ENCODE results near the gene FARS2. TPM values are rescaled to one million over a fixed set of nuclear protein-coding genes. Genes with fewer than 3 reads are reported as not detected.
A peak's percentile ranks its signal among the peaks of the same experiment; 100 is the strongest.

The FARS2 gene
- total RNA-seq, 1 donor from 2014 or later = 19.6 TPM

DNA sequence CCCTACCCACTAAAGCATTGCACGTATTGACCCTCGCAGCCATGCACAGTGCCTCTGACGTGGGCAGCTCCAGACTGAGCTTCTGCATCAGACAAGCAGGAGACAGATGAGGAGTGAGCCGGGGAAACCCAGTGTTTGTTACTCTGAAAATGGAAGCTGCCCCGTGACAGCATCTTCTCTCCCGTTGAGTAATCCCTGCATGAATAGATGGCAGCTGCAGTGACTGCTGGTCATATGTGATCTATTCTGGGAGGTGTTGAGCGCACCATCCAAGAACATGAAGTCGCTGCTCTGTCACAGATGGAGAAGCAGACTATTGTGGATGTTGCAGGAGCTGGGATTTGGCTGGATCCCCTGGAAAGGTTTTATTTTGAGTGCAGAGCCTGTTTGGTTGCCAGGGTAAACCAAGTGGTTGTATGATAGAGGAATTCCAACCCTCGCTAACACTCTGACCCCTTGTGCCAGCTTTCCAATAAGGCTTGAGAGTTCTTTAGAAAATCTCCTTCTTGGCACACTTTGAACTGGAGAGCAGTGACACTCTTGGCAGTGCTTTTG is 503.2 kb downstream of the FARS2 start:
- peak; percentile 6 to 38 for DNase-seq (ENCODE audit: low spot score in 2 of 2)
- FAIRE-seq = no peak

GRCh38 chr6:5765141-5765760 is 503.9 kb downstream of the FARS2 start:
- DNase-seq (ENCODE audit: low spot score in 2 of 2) (peak in 1 of 2 donors; percentile 24), FAIRE-seq (no peak)

- FAIRE-seq (no peak), DNase-seq (ENCODE audit: low spot score in 2 of 2) (no peak)
These were observed 504.9 kb downstream of the FARS2 start for GRCh38 chr6:5766260-5766659.

DNA sequence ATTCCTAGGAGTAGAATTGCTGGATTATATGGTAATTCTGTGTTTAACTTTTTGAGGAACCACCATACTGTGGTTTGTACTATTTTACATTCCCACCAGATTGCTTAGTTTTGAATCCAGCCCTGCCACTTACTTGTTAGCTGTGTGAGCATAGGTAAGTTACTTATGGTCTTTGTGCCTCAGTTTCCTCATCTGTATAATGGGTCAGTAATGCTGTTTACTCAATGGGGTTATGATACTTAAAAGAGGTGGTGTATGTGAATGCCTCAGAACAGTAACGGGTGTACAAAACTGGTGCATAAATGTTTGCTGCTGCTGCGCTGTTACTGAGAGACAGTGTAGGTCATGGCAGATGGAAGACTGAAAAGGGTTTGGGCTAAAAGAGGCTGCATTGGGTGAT is 506.2 kb downstream of the FARS2 start:
- FAIRE-seq (no peak), DNase-seq (ENCODE audit: low spot score in 2 of 2) (no peak)

GRCh38 chr6:5771211-5771610 is 509.9 kb downstream of the FARS2 start:
- DNase-seq (ENCODE audit: low spot score in 2 of 2) (no peak), FAIRE-seq (no peak)

DNA sequence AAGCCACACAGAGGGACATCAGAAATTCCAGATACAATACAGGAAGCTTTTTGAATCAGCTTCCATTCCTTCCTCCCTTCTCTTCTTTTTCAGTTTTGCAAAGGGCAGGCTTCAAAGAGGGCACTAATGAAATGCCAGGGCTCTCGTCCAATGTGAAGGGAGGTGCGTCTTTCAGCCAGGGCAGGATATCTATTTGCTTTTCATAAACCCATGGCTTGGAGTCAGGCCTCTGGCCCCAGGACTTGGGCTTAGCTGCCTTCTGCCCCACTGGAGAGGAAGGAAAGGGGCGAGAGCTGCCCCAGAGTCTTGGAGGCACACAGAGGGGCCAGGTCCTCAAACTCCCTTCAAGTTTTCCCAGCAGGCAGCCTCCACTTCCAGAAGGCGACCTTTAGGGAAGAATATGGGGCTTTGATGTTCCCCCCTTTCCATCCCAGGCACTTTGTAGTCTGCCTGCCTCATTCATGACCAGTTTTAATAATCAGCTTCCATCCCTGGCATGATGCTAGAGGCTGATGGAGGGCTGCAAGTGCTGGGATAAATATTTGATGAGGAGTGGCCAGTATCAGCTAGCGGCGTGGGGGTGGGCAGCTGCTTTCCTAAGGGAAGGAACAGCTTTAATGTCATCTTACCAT is 510.6 kb downstream of the FARS2 start:
- no peak for DNase-seq (ENCODE audit: low spot score in 2 of 2)
- FAIRE-seq = no peak

DNA sequence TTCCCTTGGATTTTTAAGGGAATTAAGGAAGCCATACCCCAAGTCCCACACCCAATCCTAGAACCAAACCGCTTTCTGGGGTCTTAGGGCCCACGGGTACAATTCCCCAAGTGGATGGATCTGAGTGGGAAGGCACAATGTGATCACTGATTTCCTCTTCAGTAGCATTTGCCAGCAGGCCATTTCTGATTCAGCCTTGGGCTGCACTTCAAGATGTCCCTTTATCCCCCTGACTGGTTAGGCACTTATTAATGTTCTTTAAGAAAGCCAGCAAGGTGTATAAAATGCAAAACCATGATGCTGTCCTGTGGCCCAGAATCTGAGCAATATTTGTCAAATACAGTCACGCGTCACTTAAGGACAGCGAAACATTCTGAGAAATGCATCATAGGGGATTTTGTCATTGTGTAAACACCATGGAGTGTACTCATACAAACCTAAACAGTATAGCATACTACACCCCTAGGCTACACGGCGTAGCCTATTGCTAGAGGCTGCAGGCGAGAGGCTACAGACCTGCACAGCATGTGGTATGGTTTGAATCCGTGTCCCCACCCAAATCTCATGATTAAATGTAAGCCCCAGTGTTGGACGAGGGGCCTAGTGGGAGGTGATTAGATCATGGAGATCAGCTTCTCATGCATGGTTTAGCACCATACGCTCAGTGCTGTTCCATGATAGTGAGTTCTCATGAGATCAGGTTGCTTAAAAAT is 511.3 kb downstream of the FARS2 start:
- FAIRE-seq (no peak), DNase-seq (ENCODE audit: low spot score in 2 of 2) (no peak)

DNA sequence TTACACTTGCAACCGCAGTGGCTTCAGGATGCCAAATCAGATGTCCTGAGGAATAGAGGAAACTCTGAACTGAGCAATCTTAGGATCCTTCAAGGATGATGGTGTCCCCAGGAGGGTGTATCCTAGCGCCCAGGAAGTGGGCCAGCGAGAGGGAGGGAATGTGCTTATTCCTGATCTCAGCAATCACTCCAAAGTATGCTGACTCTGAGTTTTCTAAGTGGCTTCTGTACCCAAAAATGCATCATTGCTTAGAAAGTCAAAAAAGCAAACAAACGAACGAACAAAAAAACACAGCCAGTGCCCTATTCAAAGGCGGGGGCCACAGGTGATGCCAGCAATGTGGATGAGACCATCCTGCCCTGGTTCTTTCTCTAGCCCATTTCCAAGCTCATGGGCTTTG is 514.8 kb downstream of the FARS2 start:
- DNase-seq (ENCODE audit: low spot score in 2 of 2) = no peak
- no peak for FAIRE-seq

DNA sequence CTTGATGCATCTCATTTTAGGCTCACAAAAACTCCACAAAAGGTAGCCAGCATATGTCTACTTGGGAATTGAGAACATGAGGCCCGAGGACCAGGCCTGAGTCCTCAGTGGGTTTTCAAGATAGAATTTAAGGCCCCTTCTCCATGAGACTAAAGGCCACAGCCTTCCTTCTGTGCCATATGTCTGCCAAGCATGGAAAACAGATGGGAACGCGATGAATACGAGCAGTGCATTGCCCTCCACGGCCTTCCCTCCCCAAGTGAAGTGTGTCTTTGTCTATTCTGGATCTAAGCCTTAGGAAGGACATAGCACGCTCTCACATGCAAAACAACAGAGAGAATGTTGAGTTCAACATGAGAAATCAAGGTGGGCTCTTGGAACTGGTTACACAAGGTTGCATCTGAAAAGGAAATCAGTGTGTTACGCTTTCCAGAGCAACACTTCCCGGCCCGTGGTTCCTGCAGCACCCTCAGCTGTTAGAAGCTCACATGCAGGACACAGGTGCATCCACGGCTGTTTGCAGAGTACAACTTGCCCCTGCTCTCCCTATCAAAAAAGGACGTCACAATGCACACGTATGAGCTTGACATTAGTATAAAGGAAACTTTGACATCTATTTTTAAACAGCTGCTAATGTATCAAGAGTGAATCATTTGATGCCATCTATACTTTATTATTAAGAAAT is 515.5 kb downstream of the FARS2 start:
- DNase-seq (ENCODE audit: low spot score in 2 of 2) (no peak), FAIRE-seq (no peak)

DNA sequence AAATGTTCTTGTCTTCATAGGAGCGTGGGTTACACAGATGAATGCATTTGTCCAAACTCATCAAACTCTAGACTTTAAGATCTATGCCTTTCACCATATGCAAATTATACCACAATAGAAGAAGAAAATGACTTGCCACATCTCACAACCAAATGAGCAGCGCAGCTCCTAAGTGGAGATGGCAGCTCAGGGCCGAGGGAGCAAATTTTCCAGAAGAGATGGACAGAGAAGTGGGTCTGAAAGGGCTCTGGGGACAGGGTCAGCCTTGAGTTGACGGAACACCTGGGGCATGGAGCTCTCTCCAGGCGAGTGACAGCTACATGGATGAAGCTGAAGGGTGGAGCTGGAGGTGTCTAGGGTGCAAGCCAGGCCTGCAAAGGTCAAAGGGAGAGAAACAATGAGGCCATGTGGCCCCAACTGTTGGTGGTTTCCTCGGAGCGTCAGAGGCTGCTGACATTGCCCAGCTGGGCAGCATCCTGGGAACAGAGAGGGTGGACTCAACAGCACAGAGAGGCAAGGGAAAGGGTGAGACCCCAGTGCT is 517.1 kb downstream of the FARS2 start:
- FAIRE-seq (no peak), DNase-seq (ENCODE audit: low spot score in 2 of 2) (no peak)

- FAIRE-seq = no peak
- DNase-seq (ENCODE audit: low spot score in 2 of 2) = no peak
These were observed 517.6 kb downstream of the FARS2 start for GRCh38 chr6:5778906-5779305.

DNA sequence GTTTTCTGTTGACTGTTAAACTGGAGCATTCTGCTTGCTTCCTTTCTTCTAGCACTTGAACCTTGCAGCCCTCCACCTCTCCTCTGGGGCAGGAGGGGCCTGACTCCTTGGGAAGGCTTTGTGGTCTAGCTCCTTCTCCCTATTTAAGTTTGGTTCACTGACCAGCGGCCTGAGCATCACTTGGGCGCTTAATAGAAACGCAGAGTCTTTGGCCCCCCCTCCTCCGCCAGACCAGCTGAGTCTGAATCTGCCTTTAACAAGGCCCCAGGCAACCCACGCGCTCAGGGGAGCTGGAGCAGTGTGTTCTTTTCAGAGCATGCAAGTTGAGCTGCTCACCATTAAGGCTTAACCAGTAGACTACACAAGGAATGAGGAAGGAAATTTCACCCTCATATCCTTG is 519.7 kb downstream of the FARS2 start:
- no peak for FAIRE-seq
- no peak for DNase-seq (ENCODE audit: low spot score in 2 of 2)

GRCh38 chr6:5781966-5782556 is 520.7 kb downstream of the FARS2 start:
- FAIRE-seq = no peak

GRCh38 chr6:5782783-5783547 is 521.7 kb downstream of the FARS2 start:
- FAIRE-seq (no peak), DNase-seq (ENCODE audit: low spot score in 2 of 2) (peak in 1 of 2 donors; percentile 33)

More at GRCh38 chr6:5781966-5782556, 520.7 kb downstream of the FARS2 start:
- no peak for DNase-seq (ENCODE audit: low spot score in 2 of 2)

GRCh38 chr6:5783584-5784089 is 522.3 kb downstream of the FARS2 start:
- no peak for DNase-seq (ENCODE audit: low spot score in 2 of 2)

GRCh38 chr6:5785249-5785648 is 523.9 kb downstream of the FARS2 start:
- DNase-seq (ENCODE audit: low spot score in 2 of 2) = no peak
- no peak for FAIRE-seq

More at GRCh38 chr6:5783584-5784089, 522.3 kb downstream of the FARS2 start:
- no peak for FAIRE-seq

- FAIRE-seq = no peak
These were observed 525.1 kb downstream of the FARS2 start for GRCh38 chr6:5786321-5786968.

DNA sequence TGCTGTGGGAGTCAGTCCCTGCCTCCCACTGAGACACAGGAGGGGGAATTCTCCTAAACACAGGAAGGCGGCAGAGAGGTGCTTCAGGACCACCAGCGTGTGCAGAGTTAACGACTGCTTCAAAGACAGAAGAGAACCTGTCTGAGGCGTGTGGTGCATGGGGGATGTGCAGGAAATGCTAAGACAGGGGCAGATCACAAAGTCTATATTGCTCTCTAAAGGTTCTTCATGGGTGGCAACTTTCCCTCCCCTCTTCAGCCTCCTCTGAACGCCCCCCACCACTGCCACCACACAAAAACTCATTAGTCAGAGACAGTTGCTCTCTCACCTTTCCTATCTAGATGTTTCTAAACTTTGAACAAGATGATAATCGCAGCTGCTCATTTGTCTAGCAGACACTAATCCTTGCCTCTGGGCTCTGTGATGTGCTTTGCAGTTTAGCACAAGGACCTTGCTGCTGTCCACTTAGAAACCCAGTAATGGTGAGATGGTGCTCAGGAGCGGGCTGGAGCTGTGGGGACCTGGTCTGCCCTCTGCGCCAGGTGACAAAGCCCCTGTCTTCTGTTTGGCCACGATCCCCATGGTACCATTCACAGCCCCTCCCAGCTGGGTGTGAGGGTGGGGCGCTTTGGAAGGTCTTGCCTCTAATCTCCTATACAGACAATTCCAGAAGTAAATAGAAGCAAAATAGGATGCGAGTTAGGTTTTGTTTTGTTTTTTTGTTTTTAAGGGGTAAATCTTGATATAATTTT is 525.8 kb downstream of the FARS2 start:
- FAIRE-seq (no peak), DNase-seq (ENCODE audit: low spot score in 2 of 2) (no peak)

More at GRCh38 chr6:5786321-5786968, 525.1 kb downstream of the FARS2 start:
- DNase-seq (ENCODE audit: low spot score in 2 of 2) = no peak

Data from frontal cortex (tissue), 4 donors.